Measurements from ENCODE around the gene ZNF136.

The ZNF136 gene

DNA sequence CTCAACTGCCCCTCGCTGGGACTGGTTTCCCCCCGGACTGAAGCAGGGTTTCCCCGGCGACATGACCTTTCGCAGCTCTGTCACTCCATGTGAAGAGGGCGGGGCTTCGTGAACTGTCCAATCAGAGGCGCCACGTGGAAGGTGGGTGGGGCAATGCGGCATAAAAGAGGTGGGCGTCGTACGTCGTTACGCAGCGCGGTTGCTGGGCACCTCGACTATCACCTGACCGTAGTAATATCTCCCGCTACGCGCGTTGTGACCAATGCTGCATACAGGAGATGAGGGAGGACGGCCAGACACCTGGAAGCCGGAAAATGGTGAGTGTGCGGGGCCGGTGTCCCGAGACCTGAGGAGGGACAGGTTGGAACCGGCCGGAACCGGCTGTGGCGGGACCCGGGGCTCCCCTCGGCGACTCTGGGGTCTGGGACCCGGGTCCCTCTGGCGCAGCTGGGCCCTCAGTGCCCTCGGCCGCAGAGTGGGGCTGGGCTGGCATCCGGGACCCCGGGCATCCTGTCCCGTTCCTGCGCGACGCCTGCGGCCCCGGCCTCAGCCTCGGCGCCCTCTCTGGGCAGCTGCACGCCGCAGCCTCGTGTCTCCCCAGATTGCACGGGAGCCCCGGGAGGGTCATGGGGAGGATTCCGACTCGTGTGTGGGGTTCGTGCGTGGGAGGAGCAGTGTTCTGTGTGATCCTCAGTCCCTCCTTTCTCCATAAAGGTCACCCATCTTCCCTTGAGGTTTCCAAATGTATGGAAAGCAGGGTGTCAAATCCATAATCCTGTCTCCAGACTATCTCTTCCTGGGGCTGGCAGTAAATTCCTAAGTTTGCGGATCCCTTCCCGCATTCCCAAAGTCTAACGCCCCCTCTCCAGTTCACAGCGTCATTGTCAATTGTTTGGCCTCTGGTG lies 32.2 kb downstream of the ZNF136 start:
- FAIRE-seq, result no peak

DNA sequence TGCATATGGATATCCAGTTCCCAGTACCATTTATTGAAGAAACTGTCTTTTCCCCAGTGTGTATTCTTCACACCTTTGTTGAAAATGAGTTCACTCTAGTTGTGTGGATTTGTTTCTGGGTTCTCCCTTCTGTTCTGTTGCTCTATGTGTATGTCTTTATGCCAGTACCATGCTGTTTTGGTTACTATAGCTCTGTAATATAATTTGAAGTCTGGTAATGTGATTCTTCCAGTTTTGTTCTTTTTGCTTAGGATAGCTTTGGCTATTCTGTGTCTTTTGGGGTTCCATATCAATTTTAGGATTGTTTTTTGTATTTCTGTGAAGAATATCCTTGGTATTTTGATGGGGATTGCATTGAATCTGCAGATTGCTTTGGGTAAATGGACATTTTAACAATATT lies 35.2 kb downstream of the ZNF136 start:
- FAIRE-seq, result no peak

DNA sequence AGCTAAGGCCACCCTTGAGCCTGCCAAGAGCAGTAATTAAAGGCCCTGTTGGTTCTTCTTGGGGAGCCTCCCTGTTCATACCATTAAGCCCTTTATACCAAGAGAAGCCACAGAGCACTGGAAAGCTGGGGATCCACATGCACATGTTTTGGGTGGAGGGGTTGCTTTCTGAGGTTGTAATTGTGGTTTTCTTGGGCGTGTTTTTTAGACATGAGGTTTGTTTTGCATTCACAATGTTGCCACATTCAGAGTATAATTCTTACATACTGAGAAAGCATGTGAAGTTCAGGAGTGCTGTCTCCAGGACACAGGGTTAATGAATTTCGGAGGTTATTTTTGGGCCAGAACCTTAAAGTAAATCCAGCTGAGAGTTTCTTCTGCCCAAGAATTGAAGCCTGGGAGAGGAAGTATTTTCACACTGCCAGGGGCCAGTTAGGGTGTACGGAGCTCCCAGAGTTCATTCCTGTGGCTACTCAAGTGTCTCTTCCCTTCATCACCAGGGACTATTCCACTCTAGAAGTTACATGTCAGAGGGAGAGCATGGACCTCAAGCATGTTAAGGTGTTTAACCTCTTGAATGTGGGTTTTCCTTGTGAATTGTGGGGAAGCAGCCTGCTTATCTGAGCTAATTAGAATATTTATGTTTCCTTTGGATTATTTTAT lies 37.0 kb downstream of the ZNF136 start:
- FAIRE-seq, result no peak

DNA sequence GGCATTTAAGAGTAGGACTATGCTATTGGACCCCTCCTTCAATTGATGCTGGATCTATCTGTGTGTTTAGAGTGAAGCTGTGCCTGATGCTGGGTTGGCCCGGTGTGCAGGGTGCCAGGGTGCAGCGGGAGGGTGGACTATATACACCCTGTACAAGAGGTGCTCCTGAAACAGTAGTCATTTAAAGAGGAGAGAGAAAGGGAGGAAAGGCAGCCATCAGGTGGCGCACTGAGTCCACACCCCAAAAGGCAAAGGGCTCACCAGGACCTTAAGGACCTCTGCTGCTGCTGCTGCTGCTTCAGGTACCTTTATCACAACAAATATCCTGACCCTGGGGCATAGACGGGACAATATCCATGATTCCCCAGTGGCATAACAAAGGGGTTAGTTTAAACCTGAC lies 39.4 kb downstream of the ZNF136 start:
- FAIRE-seq, result no peak

DNA sequence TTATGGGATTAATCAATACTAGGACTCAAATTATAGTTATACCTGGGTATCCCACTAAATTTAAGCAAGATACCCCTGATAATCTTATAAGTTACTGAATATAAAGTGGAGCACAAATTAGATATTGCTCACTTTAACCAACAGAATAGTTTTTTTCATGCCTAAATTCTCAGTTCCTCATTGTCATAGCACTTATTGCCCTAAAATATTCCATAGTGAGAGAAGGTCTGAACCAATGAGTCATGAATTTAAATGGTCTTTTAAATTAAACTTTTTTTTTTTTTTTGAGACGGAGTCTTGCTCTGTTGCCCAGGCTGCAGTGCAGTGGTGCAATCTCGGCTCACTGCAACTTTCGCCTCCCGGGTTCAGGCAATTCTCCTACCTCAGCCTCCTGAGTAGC lies 42.4 kb downstream of the ZNF136 start:
- FAIRE-seq, result no peak

DNA sequence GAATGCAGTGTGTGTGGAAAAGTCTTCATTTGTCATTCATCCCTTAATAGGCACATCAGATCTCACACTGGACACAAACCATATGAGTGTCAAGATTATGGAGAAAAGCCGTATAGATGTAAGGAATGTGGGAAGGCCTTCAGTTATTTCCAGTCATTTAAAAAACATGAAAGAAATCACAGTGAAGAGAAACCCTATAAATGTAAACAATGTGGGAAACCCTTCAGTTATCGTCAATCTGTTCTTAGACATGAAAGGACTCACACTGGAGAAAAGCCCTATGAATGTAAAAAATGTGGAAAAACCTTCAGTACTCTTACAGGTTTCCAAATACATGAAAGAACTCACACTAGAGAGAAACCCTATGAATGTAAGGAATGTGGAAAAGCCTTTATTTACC lies 45.3 kb downstream of the ZNF136 start:
- no peak for FAIRE-seq

DNA sequence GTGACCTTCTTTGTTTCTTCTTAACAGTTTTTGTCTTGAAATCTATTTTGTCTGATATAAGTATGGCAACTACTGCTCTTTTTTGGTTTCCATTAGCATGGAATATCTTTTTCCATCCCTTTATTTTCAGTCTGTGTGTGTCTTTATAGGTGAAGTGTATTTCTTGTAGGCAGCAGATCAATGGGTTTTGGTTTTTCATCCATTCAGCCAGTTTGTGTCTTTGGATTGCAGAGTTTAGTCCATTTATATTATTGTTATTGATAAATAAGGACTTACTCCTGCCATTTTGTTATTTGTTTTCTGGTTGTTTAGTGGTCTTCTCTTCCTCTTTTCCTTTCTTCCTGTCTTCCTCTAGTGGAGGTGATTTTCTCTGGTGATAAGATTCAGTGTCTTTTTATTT lies 54.4 kb downstream of the ZNF136 start:
- FAIRE-seq, result no peak

DNA sequence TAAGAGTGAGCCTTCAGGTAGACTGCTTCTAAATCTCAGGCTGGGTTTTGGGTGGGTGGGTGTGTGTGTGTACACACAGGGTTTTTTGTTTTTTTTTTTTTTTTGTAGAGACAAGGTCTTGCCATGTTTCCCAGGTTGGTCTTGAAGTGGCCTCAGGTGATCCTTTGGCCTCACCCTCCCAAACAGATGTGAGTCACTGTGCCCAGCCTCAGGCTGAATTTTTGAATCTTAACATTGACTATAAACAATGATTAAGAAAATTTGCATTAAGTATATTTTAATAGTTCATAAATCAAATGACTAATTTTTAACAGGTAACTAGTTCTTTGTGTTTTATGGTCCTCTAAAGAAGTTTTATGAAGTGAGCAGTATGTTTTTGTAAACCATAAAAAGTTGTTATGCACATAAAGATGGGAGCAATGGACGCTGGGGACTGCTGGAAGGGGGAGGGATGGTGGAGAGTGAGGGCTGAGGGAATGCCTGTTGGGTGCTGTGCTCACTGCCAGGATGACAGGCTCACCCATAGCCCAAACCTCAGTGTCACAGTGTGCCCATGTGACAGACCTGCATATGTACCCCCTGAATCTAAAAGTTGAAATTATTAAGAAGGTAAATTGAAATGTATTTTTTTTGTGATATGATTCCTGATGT lies 60.2 kb downstream of the ZNF136 start:
- FAIRE-seq, result no peak

DNA sequence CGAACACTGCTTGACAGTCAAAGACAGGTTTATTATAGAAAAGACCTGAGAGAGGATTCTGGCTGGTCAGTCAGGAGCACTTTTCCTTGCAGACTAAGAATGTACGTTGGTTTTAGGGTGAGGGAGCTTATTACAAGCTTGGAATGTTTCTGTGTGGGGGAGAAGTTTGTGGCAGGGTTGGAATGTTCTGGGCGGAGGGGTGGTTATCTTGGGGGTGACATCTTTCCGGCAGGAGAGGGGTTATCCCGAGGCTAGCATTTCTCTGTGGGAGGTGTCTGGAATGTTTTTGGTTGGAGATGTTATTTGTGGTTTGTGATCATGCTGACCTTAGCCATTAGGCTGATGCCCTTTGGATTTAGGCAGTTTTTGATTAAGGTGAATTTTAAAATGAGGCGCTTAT lies 61.8 kb downstream of the ZNF136 start:
- no peak for FAIRE-seq

DNA sequence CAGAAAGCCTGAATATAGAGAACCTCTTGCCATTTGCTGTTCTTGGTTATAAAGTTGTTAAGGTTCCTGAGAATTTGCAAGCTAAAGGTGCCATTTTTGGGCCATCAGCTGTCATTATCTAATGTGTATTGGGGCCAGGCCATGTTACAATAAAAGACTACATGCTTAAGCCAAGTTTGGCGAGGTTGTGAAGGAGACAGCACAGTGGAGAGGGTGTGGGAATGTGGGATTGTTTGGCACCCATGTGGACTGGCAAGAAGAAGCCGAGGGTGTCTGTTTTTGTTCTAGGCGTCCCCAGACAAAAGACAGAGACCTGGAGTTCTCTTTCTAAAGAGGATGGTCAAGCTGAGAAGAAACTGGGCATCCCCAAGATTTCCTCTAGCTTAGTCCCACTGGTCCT lies 67.1 kb downstream of the ZNF136 start:
- FAIRE-seq, result no peak

DNA sequence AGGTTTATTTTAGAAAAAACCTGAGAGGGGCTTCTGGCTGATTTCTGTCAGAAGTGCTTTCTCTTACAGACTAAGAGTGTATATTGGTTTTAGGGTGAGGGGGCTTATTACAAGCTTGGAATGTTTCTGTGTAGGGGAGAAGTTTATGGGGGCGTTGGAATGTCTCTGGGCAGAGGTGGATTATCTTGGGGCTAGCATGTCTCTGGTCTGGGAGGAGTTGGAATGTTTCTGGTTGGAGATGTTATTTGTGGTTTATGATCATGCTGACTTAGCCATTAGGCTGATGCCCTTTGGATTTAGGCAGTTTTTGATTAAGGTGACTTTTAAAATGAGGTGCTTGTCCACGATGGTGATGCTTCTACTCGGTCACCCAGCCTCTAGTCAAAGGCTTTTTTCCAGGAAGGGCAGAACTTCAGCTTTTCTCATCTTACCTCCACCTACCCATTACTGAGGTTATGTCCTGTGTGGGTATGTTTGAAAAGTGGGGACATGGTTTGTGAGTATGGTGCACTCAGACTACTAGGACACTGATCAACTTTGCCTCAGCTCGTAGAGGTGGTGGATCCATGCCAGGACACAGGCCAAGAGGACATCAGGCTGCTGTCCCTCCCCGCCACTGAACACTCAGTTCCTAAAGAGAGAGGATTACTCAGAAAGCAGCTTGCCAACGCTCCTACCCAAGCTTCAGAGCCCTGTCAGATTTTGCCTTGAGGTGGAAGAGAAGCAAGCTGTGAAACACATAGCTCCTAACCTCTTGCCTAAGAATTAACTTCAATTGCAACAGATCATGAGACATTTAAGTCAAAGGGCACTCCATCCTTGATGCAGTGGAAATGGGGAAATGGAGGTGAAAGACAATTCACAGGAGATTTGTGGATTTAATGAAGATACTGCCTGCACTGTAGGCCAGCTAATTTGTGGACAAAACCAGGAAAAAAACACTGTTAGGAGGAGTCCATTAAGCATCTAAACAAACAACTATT lies 68.1 kb downstream of the ZNF136 start:
- no peak for FAIRE-seq

DNA sequence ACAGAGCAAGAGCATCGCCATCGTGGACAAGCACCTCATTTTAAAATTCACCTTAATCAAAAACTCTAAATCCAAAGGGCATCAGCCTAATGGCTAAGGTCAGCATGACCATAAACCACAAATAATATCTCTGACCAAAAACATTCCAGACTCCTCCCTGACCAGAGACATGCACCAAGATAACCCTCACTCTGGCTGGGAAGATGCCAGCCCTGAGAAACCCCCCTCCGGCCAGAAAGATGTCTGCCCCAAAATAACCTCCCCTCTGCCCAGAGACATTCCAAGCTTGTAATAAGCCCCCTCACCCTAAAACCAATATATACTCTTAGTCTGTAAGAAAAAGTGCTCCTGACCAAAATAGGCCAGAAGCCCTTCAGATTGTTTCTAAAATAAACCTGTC lies 70.1 kb downstream of the ZNF136 start:
- no peak for FAIRE-seq

DNA sequence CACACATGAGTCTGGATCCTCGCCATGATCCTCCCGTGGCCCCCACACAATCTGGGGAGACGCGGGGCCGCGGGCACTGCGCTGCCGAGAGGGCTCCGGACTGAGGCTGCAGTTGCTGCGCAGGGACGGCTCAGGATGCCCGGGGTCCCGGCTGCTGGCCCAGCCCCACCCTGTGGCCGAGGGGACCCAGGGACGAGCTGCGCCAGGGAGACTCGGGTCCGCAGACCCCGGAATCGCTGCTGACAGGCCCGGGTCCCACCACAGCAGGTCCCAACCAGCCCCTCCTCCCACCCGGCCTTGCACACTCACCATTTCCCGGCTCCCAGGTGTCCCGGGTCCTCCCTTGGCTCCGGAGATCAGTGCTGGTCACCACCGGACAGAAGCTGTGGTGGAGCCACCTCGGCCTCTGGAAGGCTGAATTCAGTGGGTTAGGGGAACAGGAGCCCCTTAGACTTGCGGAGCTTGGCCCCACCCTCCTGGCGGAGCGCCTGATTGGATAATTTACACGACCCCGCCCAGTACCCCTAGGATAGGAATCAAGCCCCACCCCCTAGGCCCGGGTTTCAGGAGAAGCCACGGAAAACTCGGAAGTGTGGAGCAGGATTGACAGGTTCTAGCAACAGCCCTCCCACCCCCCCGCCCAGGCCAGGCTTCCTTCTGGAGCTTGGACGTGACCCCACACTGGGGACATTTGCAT lies 74.4 kb downstream of the ZNF136 start:
- no peak for FAIRE-seq
